GM12872 (cell line): Measurements from ENCODE around the gene NPDC1.

ENCODE experiments used
- TF ChIP-seq, protein P1 (sequence below): IDR thresholded peaks from 3 replicates; pipeline ENCODE4 v1.5.1; 2011; ENCODE audit warnings: low read depth, mild to moderate bottlenecking, low read length, moderate library complexity; ENCODE audit not compliant: insufficient read depth

The NPDC1 gene

DNA sequence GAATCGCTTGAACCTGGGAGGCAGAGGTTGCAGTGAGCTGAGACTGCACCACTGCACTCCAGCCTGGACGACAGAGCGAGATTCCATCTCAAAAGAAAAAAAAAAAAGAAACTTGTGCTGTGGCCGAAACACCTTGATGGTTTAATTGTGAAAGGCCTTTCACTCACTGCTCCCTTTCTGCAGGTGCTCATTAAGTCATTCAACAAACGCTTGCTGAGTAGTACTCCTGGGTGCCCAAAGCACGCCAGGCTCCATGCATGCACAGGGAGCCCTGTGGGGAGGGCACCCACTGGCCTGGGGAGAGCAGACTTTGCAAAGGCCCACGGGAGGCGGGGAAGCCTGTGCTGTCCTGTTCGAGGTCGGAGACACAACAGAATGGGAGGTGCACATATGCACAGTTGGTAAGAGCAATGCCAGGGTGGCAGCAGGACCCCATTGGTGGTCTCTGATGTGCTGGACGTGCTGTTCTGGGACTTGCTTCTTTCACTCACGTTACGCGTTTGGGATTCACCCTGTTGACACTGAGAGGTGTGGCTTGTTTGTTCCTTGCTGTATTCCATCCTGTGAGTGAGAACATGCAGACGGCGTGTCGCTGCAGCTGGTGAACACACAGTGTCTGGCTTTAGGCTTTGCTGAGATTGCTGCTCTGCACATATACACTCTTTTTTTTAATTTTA is 10.9 kb upstream of the NPDC1 start:
- TF ChIP-seq, protein P1, sequence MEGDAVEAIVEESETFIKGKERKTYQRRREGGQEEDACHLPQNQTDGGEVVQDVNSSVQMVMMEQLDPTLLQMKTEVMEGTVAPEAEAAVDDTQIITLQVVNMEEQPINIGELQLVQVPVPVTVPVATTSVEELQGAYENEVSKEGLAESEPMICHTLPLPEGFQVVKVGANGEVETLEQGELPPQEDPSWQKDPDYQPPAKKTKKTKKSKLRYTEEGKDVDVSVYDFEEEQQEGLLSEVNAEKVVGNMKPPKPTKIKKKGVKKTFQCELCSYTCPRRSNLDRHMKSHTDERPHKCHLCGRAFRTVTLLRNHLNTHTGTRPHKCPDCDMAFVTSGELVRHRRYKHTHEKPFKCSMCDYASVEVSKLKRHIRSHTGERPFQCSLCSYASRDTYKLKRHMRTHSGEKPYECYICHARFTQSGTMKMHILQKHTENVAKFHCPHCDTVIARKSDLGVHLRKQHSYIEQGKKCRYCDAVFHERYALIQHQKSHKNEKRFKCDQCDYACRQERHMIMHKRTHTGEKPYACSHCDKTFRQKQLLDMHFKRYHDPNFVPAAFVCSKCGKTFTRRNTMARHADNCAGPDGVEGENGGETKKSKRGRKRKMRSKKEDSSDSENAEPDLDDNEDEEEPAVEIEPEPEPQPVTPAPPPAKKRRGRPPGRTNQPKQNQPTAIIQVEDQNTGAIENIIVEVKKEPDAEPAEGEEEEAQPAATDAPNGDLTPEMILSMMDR: no peak

DNA sequence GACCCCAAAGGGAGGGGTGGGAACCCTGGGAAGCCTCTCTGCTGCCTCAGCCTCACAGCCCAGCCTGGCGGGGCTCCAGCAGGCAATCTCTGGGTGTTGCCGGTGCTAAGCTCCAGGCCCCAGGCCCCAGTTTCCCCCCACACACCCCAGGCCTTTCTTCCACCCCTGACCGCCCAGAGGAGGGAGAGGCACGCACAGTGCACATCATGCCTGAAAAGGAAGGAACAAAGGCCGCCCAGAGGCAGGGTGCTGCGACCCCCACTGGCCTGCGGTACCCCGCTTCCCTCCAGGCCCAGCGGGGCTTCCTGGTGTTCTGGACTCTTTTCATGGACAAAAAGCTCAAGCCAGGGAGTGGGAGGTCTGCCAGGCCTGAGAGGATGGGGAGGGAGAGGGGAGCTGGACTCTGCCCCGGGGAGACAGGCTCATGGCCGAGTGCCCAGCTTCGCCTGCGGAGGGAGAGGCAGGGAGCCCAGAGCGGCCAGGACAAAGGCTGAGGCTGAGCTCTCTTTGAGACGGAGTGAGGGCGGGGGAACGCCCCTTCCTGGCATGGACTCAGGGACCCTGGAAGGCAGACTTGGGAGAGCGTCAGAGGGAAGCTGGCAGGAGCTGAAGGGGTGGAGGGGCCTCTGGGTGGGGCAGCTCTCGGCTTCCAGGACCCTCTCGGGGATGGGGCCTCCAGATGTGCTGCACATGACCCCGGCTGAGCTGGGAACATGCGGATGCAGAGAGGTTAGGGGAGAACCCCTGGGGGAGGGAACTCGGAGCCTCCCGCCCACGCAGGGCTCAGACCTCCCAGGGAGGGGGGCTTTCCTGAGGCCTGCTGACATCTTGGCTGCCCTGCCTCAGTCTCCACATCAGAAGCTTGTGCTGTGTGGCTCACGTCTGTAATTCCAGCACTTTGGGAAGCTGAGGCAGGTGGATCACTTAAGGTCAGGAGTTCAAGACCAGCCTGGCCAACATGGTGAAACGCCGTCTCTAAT is 9.7 kb upstream of the NPDC1 start:
- TF ChIP-seq, protein P1: no peak

DNA sequence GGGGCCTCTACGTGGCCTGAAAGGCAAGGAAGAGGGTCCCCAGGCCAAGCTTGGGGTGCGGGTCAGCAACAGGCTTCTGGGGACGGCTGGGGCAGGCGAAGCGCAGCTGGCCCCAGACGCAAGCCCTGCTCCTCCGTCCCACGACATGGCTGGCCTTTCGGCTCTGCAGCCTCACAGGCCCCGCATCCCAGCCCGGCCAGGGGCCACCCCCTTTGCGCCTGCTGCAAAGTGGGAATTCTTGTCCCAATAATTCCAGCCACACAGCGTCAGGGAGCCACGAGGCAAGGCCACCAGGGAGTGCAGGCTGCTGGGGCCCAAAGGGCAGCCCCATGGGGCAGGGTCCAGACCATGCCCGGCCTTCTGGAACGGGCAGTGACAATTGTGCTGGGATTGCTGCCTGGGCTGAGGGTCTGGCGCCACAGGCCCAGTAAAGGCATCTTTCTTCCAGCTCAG is 9.0 kb upstream of the NPDC1 start:
- TF ChIP-seq, protein P1: no peak

DNA sequence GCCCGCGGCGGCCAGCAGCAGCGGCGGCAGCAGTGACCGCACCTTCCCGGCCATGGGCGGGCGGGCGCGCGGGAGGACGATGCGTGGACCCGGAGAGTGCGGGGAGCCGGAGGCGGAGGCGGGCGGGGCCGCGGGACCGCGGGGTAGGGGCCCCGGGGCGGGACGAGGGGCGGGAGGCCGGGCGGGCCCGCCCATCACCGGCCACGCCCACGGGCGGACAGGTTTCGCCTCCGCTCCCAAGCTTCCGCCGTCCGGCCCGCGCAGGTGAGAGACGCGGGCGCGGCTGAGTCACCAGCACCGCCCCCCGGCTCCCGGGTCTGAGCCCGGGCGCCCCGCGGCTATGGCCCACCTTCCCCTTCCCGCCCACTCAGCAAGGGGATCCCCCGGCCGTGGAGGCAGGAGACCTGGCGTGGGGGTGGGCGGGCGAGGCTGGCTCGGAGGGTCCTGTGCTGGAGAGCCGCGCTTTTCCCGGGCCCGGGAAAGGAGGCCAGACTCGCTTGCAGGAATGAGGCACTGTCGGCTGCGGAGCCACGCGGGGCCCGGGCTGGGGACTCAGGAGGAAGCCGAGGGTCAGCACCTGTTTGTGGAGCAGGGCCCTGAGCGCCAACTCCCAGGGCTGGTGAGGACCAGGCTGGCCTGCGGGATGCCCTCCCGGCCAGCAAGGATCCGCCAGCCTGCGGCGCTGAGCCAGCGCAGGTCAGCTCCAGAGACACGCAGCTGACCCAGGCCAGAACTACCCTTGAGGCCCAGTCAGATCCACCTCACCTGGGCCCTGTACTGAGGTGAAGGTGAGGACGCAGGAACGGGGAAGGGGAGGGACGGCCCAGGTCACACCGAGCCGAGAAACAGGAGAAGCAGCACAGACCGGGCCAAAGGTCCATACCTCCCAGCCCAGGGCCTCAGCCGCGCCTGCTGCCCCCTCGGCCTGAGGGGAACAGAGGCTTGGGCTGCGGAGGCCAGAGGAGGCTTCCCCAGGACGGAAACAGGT is 8.3 kb upstream of the NPDC1 start, which contains the start of gene ENTPD2:
Gene ENTPD2 (minus strand): TSS at position 118 of the 988 bp plus-strand sequence. CDS start 64 bp downstream, at position 54.
- TF ChIP-seq, protein P1: no peak

DNA sequence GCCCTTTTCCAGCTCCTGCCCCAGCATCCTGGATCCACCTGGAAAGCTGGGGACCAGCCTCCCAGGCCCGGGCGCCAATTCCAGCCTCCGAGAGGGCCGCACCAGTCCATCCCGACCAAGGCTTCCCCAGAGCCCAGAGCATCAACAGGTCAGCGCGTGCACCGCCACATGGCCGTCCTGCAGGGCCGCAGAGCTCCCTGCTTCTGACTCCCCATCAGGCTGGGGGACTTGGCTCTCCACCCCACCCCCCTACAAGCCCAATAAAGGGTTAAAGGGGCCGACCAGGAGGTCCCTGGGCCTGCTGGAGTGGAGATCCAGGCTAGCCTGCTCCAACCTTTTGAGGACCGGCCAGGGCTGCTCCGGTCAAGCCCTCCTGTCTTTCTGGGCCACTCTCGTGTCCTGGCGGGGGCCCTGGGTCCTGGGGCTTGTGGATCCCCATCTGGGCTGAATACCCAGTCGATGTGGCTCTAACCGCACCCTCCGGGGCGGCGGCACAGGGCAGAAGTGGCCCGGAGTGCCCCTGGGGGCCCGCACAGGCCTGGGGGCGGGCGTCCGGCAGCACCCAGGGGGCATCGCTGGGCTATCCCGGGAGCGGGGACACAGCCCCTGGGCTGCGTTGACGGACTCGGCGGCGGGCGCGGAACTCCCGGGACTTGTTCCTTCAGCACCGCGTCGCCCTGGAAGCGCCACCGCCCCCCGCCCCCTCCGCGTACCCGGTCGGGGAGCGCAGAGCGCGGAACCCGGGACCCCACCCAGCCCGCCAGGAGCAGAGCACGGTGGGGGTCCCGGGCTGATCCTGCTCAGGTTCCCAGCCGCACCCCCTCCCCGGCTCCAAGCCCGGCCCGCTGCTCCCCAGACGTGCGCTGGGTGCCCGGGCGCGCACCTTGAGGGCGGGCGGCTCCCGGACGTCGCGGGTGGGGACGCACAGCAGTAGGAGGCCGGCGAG is 7.3 kb upstream of the NPDC1 start:
- TF ChIP-seq, protein P1: no peak

DNA sequence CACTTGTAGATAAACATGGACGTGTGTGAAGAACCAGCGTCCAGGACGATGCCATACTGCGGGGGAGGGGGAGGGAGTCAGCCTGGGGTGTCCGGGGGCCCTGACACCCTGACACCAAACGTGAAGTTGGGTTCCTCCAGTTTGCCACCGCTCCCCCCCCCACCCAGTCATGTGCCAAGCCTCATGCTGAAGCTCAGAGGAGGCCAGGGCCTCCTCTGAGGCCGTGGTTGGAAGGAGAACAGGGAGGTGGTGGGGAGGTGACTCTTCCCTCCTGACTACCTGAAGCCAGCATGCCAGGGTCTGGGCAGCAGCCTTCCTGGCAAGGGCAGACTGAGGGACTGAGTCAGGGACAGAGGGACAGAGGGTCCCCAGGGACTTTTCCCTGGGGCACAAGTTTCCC is 6.3 kb upstream of the NPDC1 start:
- TF ChIP-seq, protein P1: no peak
